ENCODE measurements around the gene VANGL1.

- TF ChIP-seq CTCF (conservative IDR thresholded peaks at IDR 0.05 in 1 of 2, IDR thresholded peaks at IDR 0.05 in 1 of 2; ENCODE audit: extremely low read depth in 1 of 2, insufficient read depth in 1 of 2, low read depth in 1 of 2, low read length in 2 of 2) (no peak), EZH2 (IDR thresholded peaks at IDR 0.05; ENCODE audit: borderline replicate concordance, low read length) (no peak)
Observed at GRCh38 chr1:115594600-115594999, 47.2 kb upstream of the VANGL1 start.
